HepG2 (cell line): Measurements from ENCODE around the gene VANGL2.

ENCODE experiments used
- HCFC1 ChIP-seq: fragments of 150-350 bp; IDR thresholded peaks from 2 replicates; pipeline ENCODE4 v1.6.1; 2014; ENCODE audit warnings: low read depth, low read length
- JUND ChIP-seq: sonication (generic); formaldehyde crosslinking; IDR thresholded peaks from 2 replicates; pipeline ENCODE4 v1.8.0; 2022; ENCODE audit warnings: mild to moderate bottlenecking, missing genetic modification reagents
- MXD1 ChIP-seq: sonication (generic); formaldehyde crosslinking; IDR thresholded peaks from 2 replicates; pipeline ENCODE4 v1.4.0; 2020; ENCODE audit warnings: mild to moderate bottlenecking, missing genetic modification reagents
- NR2C2 ChIP-seq: sonication (generic); formaldehyde crosslinking; IDR thresholded peaks from 2 replicates; pipeline ENCODE4 v1.4.0; 2020; ENCODE audit warnings: missing genetic modification reagents, mild to moderate bottlenecking, moderate library complexity, borderline replicate concordance
- SMAD9 ChIP-seq: sonication (generic); formaldehyde crosslinking; IDR thresholded peaks from 2 replicates; pipeline ENCODE4 v1.5.1; 2020; ENCODE audit warnings: mild to moderate bottlenecking, missing genetic modification reagents
- TCF7L2 ChIP-seq: IDR thresholded peaks from 2 replicates; pipeline ENCODE4 v1.6.1; 2011; ENCODE audit warnings: mild to moderate bottlenecking, low read depth, low read length, moderate library complexity
- TF ChIP-seq, protein P1 (sequence below): sonication (generic); formaldehyde crosslinking; IDR thresholded peaks from 2 replicates; pipeline ENCODE4 v1.5.0; 2020; ENCODE audit warnings: mild to moderate bottlenecking, missing genetic modification reagents, moderate library complexity

GRCh38 chr1:160377585-160378206, 22.7 kb upstream of the VANGL2 start:
- TF ChIP-seq TCF7L2 (no peak), SMAD9 (CRISPR knock-in tag) (no peak), JUND (CRISPR knock-in tag) (no peak), MXD1 (no peak), HCFC1 (no peak), NR2C2 (CRISPR knock-in tag) (no peak)
- TF ChIP-seq, protein P1, sequence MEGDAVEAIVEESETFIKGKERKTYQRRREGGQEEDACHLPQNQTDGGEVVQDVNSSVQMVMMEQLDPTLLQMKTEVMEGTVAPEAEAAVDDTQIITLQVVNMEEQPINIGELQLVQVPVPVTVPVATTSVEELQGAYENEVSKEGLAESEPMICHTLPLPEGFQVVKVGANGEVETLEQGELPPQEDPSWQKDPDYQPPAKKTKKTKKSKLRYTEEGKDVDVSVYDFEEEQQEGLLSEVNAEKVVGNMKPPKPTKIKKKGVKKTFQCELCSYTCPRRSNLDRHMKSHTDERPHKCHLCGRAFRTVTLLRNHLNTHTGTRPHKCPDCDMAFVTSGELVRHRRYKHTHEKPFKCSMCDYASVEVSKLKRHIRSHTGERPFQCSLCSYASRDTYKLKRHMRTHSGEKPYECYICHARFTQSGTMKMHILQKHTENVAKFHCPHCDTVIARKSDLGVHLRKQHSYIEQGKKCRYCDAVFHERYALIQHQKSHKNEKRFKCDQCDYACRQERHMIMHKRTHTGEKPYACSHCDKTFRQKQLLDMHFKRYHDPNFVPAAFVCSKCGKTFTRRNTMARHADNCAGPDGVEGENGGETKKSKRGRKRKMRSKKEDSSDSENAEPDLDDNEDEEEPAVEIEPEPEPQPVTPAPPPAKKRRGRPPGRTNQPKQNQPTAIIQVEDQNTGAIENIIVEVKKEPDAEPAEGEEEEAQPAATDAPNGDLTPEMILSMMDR: no peak
